Left forelimb (tissue), 1 donor: ENCODE measurements around the gene GDI2.

Experiments used
- DNase-seq: peaks from one replicate; pipeline ENCODE4 v3.0.0-alpha.2; 2018; ENCODE audit warnings: low spot score

Gene GDI2

GRCh38 chr10:5741276-5741675 is 72.0 kb downstream of the GDI2 start:
- DNase-seq: no peak

DNA sequence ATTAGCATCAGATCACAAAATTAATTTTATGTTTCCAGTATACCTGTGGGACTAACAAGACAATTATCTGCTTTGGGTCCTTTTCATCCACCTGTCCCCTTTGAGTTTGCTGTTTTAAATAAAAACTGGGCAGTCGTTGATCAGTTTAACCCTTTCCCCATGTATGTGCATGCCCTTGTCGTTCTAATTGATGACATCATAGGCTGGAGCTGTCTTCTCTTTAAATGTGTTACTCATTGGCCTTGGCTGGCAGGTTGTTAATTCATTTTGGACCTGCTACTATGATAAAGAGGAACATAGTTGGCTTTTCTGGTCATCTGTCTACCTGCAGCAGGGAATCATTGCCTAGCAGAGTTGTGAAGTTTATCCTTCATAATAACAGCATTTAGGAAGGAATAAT is 74.8 kb downstream of the GDI2 start:
- DNase-seq: no peak

DNA sequence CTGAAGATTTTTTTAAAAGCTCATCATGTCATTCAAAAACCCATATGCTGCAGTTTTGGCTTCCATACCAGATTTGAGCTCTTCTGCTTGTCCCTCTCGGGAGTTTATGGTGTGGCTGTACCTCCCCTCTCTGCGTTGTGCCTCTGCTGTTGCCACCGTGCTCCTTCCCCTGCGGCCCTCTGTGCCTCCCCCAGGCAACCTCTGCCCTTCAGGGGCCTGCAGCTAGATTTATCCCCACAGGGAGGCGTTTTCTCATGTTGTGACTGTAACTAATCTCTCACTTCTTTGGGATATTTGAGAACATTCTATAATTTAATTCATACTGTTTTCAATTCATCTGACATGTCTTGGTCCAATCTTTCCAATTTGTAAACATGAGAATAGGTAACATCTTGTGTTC is 75.9 kb downstream of the GDI2 start:
- no peak for DNase-seq

- no peak for DNase-seq
These were observed 76.6 kb downstream of the GDI2 start for GRCh38 chr10:5736591-5736990.

- no peak for DNase-seq
These were observed 78.1 kb downstream of the GDI2 start for GRCh38 chr10:5735119-5735518.

DNA sequence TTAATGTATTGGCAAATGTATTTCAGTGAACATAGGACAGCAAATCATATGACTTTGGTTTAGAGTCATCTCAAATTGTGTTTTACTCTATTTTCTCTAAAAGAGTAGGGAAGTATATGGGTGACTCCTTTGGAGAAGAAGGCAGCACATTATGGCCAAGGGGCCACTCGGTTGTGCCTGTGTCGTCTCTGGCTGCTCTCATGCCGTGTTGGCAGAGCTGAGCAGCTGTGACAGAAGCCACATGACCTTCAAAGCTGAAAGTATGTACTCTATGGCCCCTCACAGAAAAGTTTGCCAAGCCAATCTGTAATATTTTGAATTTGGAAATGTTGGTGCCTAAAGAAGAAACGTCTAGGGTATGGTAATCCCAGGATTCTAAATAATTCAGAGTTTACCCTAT is 81.1 kb downstream of the GDI2 start:
- no peak for DNase-seq

DNA sequence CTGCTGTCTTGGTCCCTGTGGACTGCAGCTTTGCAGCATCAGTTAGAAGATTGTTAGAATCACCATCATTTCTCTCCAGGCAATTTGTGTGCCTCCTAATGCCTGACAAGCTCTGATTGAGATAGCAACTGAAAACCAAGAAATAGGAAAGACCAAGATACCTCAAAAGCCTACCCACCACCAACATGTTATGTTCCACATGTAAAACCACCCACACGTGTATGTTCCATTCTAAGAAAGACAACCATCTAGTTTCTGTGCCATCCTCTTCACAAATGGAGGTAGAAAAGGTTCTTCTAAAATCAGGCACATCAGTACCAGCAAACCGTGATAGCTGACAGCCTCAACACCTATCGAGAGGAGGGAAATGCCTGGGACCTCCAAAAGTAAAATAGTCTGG is 81.7 kb downstream of the GDI2 start:
- no peak for DNase-seq

DNA sequence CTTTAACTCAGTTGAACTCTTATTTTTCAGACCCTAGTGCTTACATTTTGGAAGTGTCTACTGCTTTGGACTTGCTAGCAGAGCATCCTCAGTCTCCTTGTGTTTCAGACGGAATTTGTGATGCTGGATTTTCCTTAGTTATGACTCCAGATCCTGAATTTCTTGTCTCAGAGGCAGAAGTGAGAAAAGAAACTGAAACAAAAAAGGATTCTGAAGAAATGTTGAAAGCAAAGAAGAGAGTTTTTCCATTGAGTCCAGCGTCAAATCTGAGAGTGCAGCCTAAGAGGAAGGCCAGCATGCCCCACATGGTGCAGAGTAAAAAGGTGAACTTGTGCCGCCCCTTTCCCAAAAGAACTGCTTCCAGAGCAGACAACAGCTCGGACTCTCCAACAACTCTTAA is 82.5 kb downstream of the GDI2 start:
- no peak for DNase-seq

DNA sequence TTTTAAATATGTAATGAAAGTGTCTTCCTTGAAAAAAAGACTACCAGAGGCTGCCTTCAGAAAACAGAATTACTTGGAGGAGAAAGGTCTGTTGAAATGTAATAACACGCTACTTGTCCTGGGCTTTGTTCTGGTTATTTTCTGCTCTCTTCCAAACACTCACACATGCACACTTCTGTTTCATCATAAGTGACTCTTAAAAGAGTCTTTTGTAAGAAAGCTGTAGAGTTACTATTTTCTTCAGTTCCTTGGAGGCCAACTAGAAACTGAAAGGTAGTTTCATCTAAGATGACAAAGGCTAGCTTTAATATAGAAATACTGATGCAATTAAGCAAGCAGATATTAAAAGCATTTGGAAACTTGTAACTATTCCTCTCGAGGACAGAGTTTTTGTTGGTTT is 89.5 kb downstream of the GDI2 start:
- DNase-seq: no peak

DNA sequence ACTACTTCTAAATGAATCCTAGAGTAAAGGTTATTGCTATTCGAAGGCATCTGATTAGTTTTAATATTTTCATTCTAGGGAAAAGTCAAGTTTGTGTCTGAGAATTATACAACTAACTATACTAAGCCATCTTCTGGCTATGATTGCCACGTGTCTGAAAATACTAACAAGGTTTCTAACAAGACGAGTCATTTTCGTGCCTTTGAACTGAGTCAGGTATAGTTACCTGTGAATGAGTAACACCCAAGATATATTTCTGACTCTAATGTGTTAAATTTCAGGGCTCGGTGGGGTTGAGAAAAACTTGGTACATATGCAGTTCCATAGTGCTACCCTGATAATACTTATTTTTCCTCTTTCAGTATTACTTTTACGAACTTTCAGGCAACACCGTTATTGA is 93.1 kb downstream of the GDI2 start:
- no peak for DNase-seq

DNA sequence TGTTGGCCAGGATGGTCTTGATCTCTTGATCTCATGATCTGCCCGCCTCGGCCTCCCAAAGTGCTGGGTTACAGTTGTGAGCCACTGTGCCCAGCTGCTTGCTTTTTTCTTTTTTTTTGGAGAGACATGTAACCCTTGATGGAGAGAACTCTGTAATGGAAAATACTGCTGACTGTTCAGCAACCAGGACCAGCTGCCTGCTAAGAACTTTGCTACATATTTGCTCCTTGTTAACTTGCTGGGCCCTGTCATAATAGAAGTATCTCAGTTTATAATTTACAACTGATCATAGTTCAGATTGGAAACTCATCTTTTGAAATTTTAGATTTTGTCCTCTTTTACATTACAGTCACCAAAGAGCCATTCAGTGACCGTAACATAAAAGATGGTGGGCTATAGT is 93.7 kb downstream of the GDI2 start:
- DNase-seq: no peak
